IMR-90 (cell line): ENCODE measurements around the gene MRPL34. TPM values are rescaled to one million over a fixed set of nuclear protein-coding genes. Genes with fewer than 3 reads are reported as not detected.

ENCODE experiments used
- ATAC-seq: fragments of 200-7000 bp; cut with Tn5 transposase; 2 replicates; pipeline ENCODE4 v1.9.1; 2020; ENCODE audit warnings: low read depth, mild to moderate bottlenecking, moderate library complexity
- BruUV-seq: library from RNA; stranded (reverse); fragments of 400-500 nt; replicated peaks from 2 replicates; lab custom pipeline; 2021; lab: Mats Ljungman, UMichigan
- CTCF ChIA-PET: fragments of 300-600 bp; formaldehyde crosslinking; extraction: SDS; loops from one replicate; lab custom pipeline; 2021; ENCODE audit warnings: antibody characterized with exemption; lab: Yijun Ruan, JAX
- POLR2A ChIA-PET: fragments of 300-600 bp; sonication (Branson Sonifier 250); formaldehyde crosslinking; loops from one replicate; lab custom pipeline; 2022; ENCODE audit warnings: antibody characterized with exemption; ENCODE audit not compliant: unreplicated experiment; lab: Charles Lee
- DNase-seq: peaks from one replicate; pipeline ENCODE4 v3.0.0; 2013
- H2AFZ ChIP-seq: replicated peaks from 2 replicates; pipeline ENCODE3; 2013; ENCODE audit warnings: low read length, mild to moderate bottlenecking; ENCODE audit not compliant: poor library complexity
- H2AK5ac ChIP-seq: 2 replicates; pipeline ENCODE4 v1.6.1; 2013; ENCODE audit warnings: low read depth, low read length, inconsistent platforms
- H2AK9ac ChIP-seq: replicated peaks from 2 replicates; pipeline ENCODE3; 2013; ENCODE audit warnings: mild to moderate bottlenecking, low read depth, low read length, moderate library complexity; ENCODE audit not compliant: poor library complexity
- H2BK120ac ChIP-seq: 2 replicates; pipeline ENCODE4 v1.6.1; 2013; ENCODE audit warnings: low read depth, low read length, inconsistent platforms
- H2BK15ac ChIP-seq: 3 replicates; pipeline ENCODE4 v1.6.1; 2013; ENCODE audit warnings: low read depth, low read length, inconsistent platforms
- H2BK20ac ChIP-seq: 2 replicates; pipeline ENCODE4 v1.6.1; 2013; ENCODE audit warnings: low read depth, mild to moderate bottlenecking, inconsistent platforms, low read length, moderate library complexity
- H2BK5ac ChIP-seq: 2 replicates; pipeline ENCODE4 v1.6.1; 2013; ENCODE audit warnings: mild to moderate bottlenecking, low read depth, low read length, inconsistent platforms; ENCODE audit not compliant: poor library complexity, severe bottlenecking
- H3K14ac ChIP-seq: replicated peaks from 2 replicates; pipeline ENCODE4 v1.6.1; 2013; ENCODE audit warnings: low read depth, low read length, inconsistent platforms
- H3K18ac ChIP-seq: 2 replicates; pipeline ENCODE4 v1.6.1; 2013; ENCODE audit warnings: low read depth, low read length, control low read depth
- H3K23ac ChIP-seq: 2 replicates; pipeline ENCODE4 v1.6.1; 2013; ENCODE audit warnings: low read depth, low read length, inconsistent platforms
- H3K27ac ChIP-seq: 2 replicates; pipeline ENCODE4 v1.5.1; 2013; ENCODE audit warnings: mild to moderate bottlenecking, control low read depth, low read length; ENCODE audit not compliant: insufficient read depth
- H3K27me3 ChIP-seq: 2 replicates; pipeline ENCODE4 v1.6.1; 2013; ENCODE audit warnings: low read length; ENCODE audit not compliant: control insufficient read depth, insufficient read depth
- H3K36me3 ChIP-seq: 2 replicates; pipeline ENCODE4 v1.6.1; 2013; ENCODE audit warnings: low read length, mixed read lengths; ENCODE audit not compliant: control insufficient read depth, insufficient read depth
- H3K4ac ChIP-seq: 2 replicates; pipeline ENCODE4 v1.6.1; 2013; ENCODE audit warnings: low read depth, low read length, inconsistent platforms
- H3K4me1 ChIP-seq: 2 replicates; pipeline ENCODE4 v1.6.1; 2013; ENCODE audit warnings: low read length, mixed read lengths; ENCODE audit not compliant: control insufficient read depth, insufficient read depth
- H3K4me2 ChIP-seq: 2 replicates; pipeline ENCODE4 v1.6.1; 2013; ENCODE audit warnings: low read depth, mild to moderate bottlenecking, control low read depth, low read length, moderate library complexity
- H3K4me3 ChIP-seq: 2 replicates; pipeline ENCODE4 v1.5.1; 2013; ENCODE audit warnings: low read depth, mild to moderate bottlenecking, control low read depth, low read length, moderate library complexity; ENCODE audit not compliant: insufficient read depth
- H3K56ac ChIP-seq: 2 replicates; pipeline ENCODE4 v1.6.1; 2013; ENCODE audit warnings: low read length, inconsistent platforms; ENCODE audit not compliant: insufficient read depth; ENCODE audit errors: extremely low read depth
- H3K79me1 ChIP-seq, 2 experiments: 2 replicates each; pipeline ENCODE4 v1.6.1; 2013; ENCODE audit warnings: low read length in 2 of 2, inconsistent platforms in 1 of 2, low read depth in 1 of 2
- H3K9ac ChIP-seq: 2 replicates; pipeline ENCODE4 v1.6.1; 2013; ENCODE audit warnings: low read depth, low read length, control low read depth
- H3K9me1 ChIP-seq: 2 replicates; pipeline ENCODE4 v1.6.1; 2013; ENCODE audit warnings: low read length, inconsistent platforms; ENCODE audit not compliant: insufficient read depth
- H3K9me3 ChIP-seq: 2 replicates; pipeline ENCODE4 v1.6.1; 2013; ENCODE audit warnings: low read length; ENCODE audit not compliant: control insufficient read depth, insufficient read depth
- H4K20me1 ChIP-seq: 2 replicates; pipeline ENCODE4 v1.6.1; 2013; ENCODE audit warnings: low read length, inconsistent platforms; ENCODE audit not compliant: insufficient read depth
- H4K5ac ChIP-seq: 2 replicates; pipeline ENCODE4 v1.6.1; 2013; ENCODE audit warnings: mild to moderate bottlenecking, low read depth, low read length, control low read depth
- H4K8ac ChIP-seq, 2 experiments: 2 replicates each; pipeline ENCODE4 v1.6.1; 2013; ENCODE audit warnings: low read depth in 2 of 2, low read length in 2 of 2, control low read depth in 1 of 2, inconsistent platforms in 1 of 2
- H4K91ac ChIP-seq: 2 replicates; pipeline ENCODE4 v1.6.1; 2013; ENCODE audit warnings: low read depth, low read length, inconsistent platforms; ENCODE audit not compliant: insufficient read depth
- BHLHE40 ChIP-seq: fragments of 150-350 bp; IDR thresholded peaks from 2 replicates; pipeline ENCODE4 v1.6.1; 2016; ENCODE audit warnings: mild to moderate bottlenecking, low read depth, low read length
- CEBPB ChIP-seq: IDR thresholded peaks from 2 replicates; pipeline ENCODE4 v1.6.1; 2012; ENCODE audit warnings: low read depth, low read length, improper control_type of control experiment
- CHD1 ChIP-seq: IDR thresholded peaks from 2 replicates; pipeline ENCODE4 v1.6.1; 2012; ENCODE audit warnings: low read depth, low read length, improper control_type of control experiment
- CTCF ChIP-seq: conservative IDR thresholded peaks from 2 replicates; pipeline ENCODE4 v1.5.1; 2012; ENCODE audit warnings: mild to moderate bottlenecking, low read depth, low read length, improper control_type of control experiment
- FOS ChIP-seq: fragments of 150-350 bp; IDR thresholded peaks from 2 replicates; pipeline ENCODE4 v1.6.1; 2016; ENCODE audit warnings: low read depth, low read length
- MAFK ChIP-seq: IDR thresholded peaks from 2 replicates; pipeline ENCODE4 v1.6.1; 2012; ENCODE audit warnings: low read depth, low read length, improper control_type of control experiment
- MAZ ChIP-seq: IDR thresholded peaks from 2 replicates; pipeline ENCODE4 v1.6.1; 2012; ENCODE audit warnings: low read depth, mild to moderate bottlenecking, low read length, improper control_type of control experiment, moderate library complexity, borderline replicate concordance
- MXI1 ChIP-seq: IDR thresholded peaks from 2 replicates; pipeline ENCODE4 v1.6.1; 2012; ENCODE audit warnings: low read depth, mild to moderate bottlenecking, low read length, moderate library complexity, borderline replicate concordance
- NFE2L2 ChIP-seq: fragments of 150-350 bp; IDR thresholded peaks from 2 replicates; pipeline ENCODE4 v1.6.1; 2016; ENCODE audit warnings: low read depth, mild to moderate bottlenecking, low read length
- POLR2A ChIP-seq: IDR thresholded peaks from 2 replicates; pipeline ENCODE4 v1.6.1; 2012; ENCODE audit warnings: mild to moderate bottlenecking, low read depth, low read length
- RAD21 ChIP-seq: IDR thresholded peaks from 2 replicates; pipeline ENCODE4 v1.6.1; 2012; ENCODE audit warnings: low read length, improper control_type of control experiment
- RCOR1 ChIP-seq: IDR thresholded peaks from 2 replicates; pipeline ENCODE4 v1.6.1; 2012; ENCODE audit warnings: mild to moderate bottlenecking, low read length, improper control_type of control experiment; ENCODE audit not compliant: insufficient replicate concordance
- RFX5 ChIP-seq: IDR thresholded peaks from 2 replicates; pipeline ENCODE4 v1.8.0; 2012; ENCODE audit warnings: low read depth, mild to moderate bottlenecking, low read length, moderate library complexity
- SMC3 ChIP-seq: fragments of 150-350 bp; IDR thresholded peaks from 2 replicates; pipeline ENCODE4 v1.6.1; 2016; ENCODE audit warnings: low read depth, mild to moderate bottlenecking, antibody characterized with exemption, low read length, moderate library complexity
- WGBS, 2 experiments: methylation state at CpG; one replicate each; pipeline versions ENCODE4 v1.1.5 to v1.1.7; 2013; ENCODE audit warnings: missing lambda C conversion rate in 2 of 2; ENCODE audit not compliant: insufficient read length in 1 of 2; ENCODE audit errors: extremely low coverage in 2 of 2; 5-methylcytosine and 5-hydroxymethylcytosine counted together
- dilution Hi-C: fragments of 300-500 bp; cut with HindIII; formaldehyde crosslinking; loops from one replicate; pipeline ENCODE4 v1.14.3; 2018; ENCODE audit warnings: low sequenced_read_pairs; ENCODE audit not compliant: unreplicated experiment
- in situ Hi-C: fragments of 300-500 bp; cut with MboI; formaldehyde crosslinking; loops from 3 replicates; pipeline ENCODE4 v1.14.3; 2019; ENCODE audit warnings: low sequenced_read_pairs, inconsistent platforms, mixed read lengths
- intact Hi-C: fragments of 100-400 bp; cut with micrococcal nuclease; formaldehyde crosslinking; loops from 2 replicates; pipeline ENCODE4 v1.10.0; 2022
- polyA plus RNA-seq, 3 experiments: library from polyadenylated mRNA; depleted of rRNA; stranded (reverse); fragments of >200 nt; gene quantifications; 2 replicates each; pipeline ENCODE4 v1.2.3, GENCODE V29; 2012; ENCODE audit warnings: low replicate concordance in 1 of 3
- total RNA-seq: library from RNA; depleted of rRNA; stranded (reverse); fragments of >200 nt; gene quantifications from 2 replicates; pipeline ENCODE4 v1.2.3, GENCODE V29; 2012
- TF ChIP-seq, protein P1 (sequence below): fragments of 150-350 bp; IDR thresholded peaks from 2 replicates; pipeline ENCODE4 v1.6.1; 2017; ENCODE audit warnings: mild to moderate bottlenecking, antibody characterized with exemption, low read length, low read depth
- TF ChIP-seq, protein P2 (sequence below): fragments of 150-350 bp; IDR thresholded peaks from 2 replicates; pipeline ENCODE4 v1.6.1; 2016; ENCODE audit warnings: low read depth, mild to moderate bottlenecking, low read length, moderate library complexity, borderline replicate concordance

Gene MRPL34
- total and polyA plus RNA-seq, 2 of the 4 experiments (the other 2 are of a cell fraction) = 7.3 to 37.0 TPM

GRCh38 chr19:17259934-17260333, 45.7 kb upstream of the MRPL34 start:
- H3K4ac ChIP-seq = no peak overlapping the region
- no peaks in the 10 kb centered on the region for H3K4me1 ChIP-seq
- H4K8ac ChIP-seq = no peak overlapping the region
- POLR2A ChIA-PET = no interaction called here
- whole genome bisulfite sequencing, 2 experiments = no CpG with 5 or more reads among the region's 1 CpG
- H3K23ac ChIP-seq = no peak overlapping the region
- H4K20me1 ChIP-seq = 0 out of 2 replicates have a peak, but pooled peaks cover 4% of the 10 kb centered on the region
- ATAC-seq (no peak), DNase-seq (no peak)
- no peak overlapping the region for H3K14ac ChIP-seq
- intact Hi-C loops = no loop called here
- no peak overlapping the region for H2BK15ac ChIP-seq
- no TSS peak for BruUV-seq
- TF ChIP-seq RFX5 = no peak
- no peak for TF ChIP-seq CTCF
- TF ChIP-seq POLR2A = no peak
- TF ChIP-seq MAFK = no peak
- TF ChIP-seq MXI1 = no peak
- no peak for TF ChIP-seq RAD21
- no peak for TF ChIP-seq FOS
- TF ChIP-seq SMC3 = no peak
- TF ChIP-seq BHLHE40 = no peak
- TF ChIP-seq, protein P1, sequence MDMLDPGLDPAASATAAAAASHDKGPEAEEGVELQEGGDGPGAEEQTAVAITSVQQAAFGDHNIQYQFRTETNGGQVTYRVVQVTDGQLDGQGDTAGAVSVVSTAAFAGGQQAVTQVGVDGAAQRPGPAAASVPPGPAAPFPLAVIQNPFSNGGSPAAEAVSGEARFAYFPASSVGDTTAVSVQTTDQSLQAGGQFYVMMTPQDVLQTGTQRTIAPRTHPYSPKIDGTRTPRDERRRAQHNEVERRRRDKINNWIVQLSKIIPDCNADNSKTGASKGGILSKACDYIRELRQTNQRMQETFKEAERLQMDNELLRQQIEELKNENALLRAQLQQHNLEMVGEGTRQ = no peak
- no peak for TF ChIP-seq NFE2L2
- no peak for TF ChIP-seq MAZ
- TF ChIP-seq, protein P2, sequence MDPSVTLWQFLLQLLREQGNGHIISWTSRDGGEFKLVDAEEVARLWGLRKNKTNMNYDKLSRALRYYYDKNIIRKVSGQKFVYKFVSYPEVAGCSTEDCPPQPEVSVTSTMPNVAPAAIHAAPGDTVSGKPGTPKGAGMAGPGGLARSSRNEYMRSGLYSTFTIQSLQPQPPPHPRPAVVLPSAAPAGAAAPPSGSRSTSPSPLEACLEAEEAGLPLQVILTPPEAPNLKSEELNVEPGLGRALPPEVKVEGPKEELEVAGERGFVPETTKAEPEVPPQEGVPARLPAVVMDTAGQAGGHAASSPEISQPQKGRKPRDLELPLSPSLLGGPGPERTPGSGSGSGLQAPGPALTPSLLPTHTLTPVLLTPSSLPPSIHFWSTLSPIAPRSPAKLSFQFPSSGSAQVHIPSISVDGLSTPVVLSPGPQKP = no peak
- TF ChIP-seq CEBPB = no peak
- no peak for TF ChIP-seq CHD1
- TF ChIP-seq RCOR1 = no peak
- no peak overlapping the region for H3K9ac ChIP-seq
- H3K18ac ChIP-seq = no peak overlapping the region
- dilution Hi-C loops = no loop called here
- H3K4me2 ChIP-seq = no peak overlapping the region
- no peak overlapping the region for H3K27ac ChIP-seq
- H2BK5ac ChIP-seq = no peak overlapping the region
- H3K79me1 ChIP-seq = no peaks in the 10 kb centered on the region; a peak in 1 of 4 replicates
- H3K9me1 ChIP-seq = peaks cover 4% of the 10 kb centered on the region
- H2AFZ ChIP-seq = no peak overlapping the region
- no peak overlapping the region for H3K4me3 ChIP-seq
- H3K27me3 ChIP-seq = no peaks in the 10 kb centered on the region
- H3K36me3 ChIP-seq = no peaks in the 10 kb centered on the region
- H3K56ac ChIP-seq = no peak overlapping the region
- H2AK9ac ChIP-seq = no peak overlapping the region
- H4K91ac ChIP-seq = no peak overlapping the region
- no peak overlapping the region for H2BK120ac ChIP-seq
- H4K5ac ChIP-seq = no peak overlapping the region
- H2AK5ac ChIP-seq = no peak overlapping the region
- peaks cover 10% of the 10 kb centered on the region for H3K9me3 ChIP-seq
- CTCF ChIA-PET = no interaction called here
- in situ Hi-C loops = no loop called here
- no peak overlapping the region for H2BK20ac ChIP-seq
